GM12892 (cell line): Measurements from ENCODE around the gene RNASEH2C.

Source experiments
- POLR2A ChIP-seq: IDR thresholded peaks from 2 replicates; pipeline ENCODE4 v1.6.1; 2011; ENCODE audit warnings: low read depth, low read length, control low read depth
- POLR2AphosphoS5 ChIP-seq: IDR thresholded peaks from 2 replicates; pipeline ENCODE4 v1.6.1; 2011; ENCODE audit warnings: low read depth, low read length, control low read depth
- TAF1 ChIP-seq: IDR thresholded peaks from 2 replicates; pipeline ENCODE4 v1.6.1; 2011; ENCODE audit warnings: low read depth, mild to moderate bottlenecking, control low read depth, low read length, borderline replicate concordance

DNA sequence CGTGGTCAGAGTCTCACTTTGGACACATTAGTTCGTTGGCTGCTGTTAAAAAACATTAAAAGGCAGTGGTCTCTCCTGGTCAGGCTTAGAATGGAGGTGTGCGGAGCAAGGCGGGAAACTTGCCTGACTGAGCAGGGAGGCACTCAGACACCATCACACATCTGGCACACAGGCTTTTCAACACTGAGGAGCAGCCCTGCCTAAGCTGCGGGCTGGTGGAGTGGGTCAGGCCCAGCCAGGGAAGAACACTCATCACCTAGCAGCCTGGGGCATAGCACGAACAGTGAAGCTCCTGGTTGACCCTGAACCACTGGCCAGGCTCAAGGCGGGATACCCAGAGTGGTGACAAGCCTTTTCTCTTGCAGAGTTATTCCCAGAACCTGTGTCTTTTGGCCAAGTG is 4.3 kb downstream of the RNASEH2C start:
- TF ChIP-seq POLR2AphosphoS5: no peak
- no peak for TF ChIP-seq POLR2A
- no peak for TF ChIP-seq TAF1
